Hematopoietic multipotent progenitor cell treated with erythropoietin and hydrocortisone succinate and interleukin-3 and kit ligand, for 6 days (in vitro differentiated cells): ENCODE results near the gene TP53.
A peak's percentile ranks its signal among the peaks of the same experiment; 100 is the strongest.
"Not testable (repeated sequence)": the region's sequence is repeated elsewhere in the genome, so short reads cannot be mapped to it uniquely, and the experiment has no call there.

Experiments
- DNase-seq: peaks from one replicate; pipeline ENCODE4 v3.0.0-alpha.2; 2015

TP53 gene

DNA sequence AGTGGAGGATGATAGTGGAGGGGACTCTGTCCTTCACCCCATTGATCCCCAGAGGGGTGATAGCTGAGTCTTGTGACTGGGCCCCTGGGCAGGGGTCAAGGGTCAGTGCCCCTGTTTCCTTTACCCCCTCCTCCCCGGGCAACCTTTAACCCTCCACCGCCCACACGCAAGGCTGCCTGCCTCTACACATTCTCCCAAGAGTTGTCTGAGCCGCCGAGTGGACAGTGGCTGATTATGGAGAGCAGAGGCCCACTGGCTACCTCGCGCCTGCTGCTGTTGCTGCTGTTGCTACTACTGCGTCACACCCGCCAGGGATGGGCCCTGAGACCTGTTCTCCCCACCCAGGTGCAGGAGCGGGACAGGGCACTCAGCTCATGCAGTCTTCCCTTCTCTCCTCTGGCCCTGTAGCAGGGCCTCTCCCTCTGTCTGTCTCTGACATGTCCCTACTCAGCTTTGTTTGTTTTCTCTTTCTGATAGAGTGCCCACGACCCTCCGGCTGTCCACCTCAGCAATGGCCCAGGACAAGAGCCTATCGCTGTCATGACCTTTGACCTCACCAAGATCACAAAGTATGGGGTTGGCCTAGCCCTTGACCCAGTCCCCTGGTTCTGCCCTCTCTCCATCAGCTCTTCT lies 57.2 kb downstream of the TP53 start, which contains the start of gene SHBG:
SHBG (plus strand) TSS at position 197 of the 633 bp plus-strand sequence; CDS start at position 235, 38 bp downstream.
- DNase-seq: no peak

DNA sequence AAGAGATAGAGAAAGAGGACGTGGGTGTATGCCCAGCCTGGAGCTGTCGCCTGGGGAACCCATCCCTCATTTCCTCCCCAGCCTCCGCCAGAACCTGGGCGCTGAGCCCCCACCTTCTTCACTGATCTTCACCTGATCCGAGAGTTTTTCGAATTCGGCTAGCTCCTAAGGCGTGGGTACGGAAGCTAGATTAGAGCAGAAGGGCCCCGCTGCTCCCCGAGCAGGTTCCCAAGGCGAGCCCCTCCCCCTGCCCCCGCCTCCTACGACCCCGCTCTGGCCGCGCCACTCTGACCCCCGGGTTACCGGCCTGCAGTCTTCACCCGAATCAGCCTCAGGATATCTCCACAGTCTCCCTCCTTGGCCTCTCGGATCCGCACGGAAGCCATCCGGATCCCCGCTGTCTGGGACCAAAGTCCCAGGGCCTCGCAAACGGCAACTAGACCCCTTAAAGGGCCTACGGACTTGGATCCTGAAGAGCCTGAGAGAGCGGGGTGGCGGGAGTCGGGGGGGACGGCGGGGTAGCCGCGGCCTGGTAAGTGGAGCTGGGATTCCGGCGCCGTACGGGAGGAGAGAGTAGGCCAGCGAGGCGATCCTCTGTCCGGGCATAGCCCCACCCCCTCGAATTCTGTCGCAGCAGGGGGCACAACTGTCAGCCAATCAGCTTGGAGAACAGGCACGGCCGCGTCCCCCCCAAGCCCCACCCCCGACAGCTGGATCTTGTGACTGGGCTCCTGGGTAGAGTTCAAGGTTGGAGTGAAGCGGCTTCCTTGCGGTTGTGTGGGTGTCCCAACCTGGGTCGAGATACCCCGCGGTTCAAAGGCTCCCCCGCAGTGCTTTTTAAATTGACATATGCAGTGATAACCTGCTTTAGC lies 59.8 kb downstream of the TP53 start, which contains the start of gene SAT2:
SAT2 (minus strand) TSS at position 572 of the 872 bp plus-strand sequence; CDS start at position 386, 186 bp downstream.
- DNase-seq: peak; percentile 97

- DNase-seq: no peak
Observed at GRCh38 chr17:7626956-7627249, 60.4 kb downstream of the TP53 start.

GRCh38 chr17:7626307-7626706 lies 61.0 kb downstream of the TP53 start:
- DNase-seq: no peak

- not testable (repeated sequence) for DNase-seq
Observed at GRCh38 chr17:7625749-7626148, 61.5 kb downstream of the TP53 start.

- DNase-seq: no peak
Observed at GRCh38 chr17:7623661-7624060, 63.6 kb downstream of the TP53 start.

GRCh38 chr17:7620835-7621234 lies 66.5 kb downstream of the TP53 start:
- no peak for DNase-seq

- DNase-seq: no peak
Observed at GRCh38 chr17:7618608-7619007, 68.7 kb downstream of the TP53 start.
